HG03039 (cell line): ENCODE data around the gene TNFAIP8L1.
"Not testable (repeated sequence)": the region's sequence is repeated elsewhere in the genome, so short reads cannot be mapped to it uniquely, and the experiment has no call there.

Experiments used
- ATAC-seq: cut with Tn5 transposase; IDR thresholded peaks from one replicate; pipeline ENCODE4 v1.9.1; 2021; ENCODE audit warnings: mild to moderate bottlenecking, moderate library complexity; ENCODE audit not compliant: unreplicated experiment

Gene TNFAIP8L1

DNA sequence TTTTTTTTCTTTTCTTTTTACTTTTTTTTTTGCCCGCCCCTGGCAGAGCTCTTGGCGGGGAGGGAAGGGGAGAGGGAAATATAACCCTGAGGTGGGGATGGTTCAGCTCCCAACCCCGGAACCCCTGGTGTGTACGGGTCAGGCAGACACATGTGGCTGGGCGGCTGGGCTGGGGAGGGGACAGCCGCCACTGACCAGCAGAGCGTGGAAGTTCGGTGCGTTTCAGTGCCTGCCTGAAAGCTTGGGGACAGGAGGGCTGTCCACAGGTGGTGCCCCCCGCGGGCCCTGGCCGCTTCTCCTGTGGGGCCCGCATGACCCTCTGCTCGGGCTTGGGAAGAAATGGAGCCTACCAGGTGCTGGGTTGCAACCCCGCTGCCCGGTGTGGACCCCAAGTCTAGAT is 36.0 kb downstream of the TNFAIP8L1 start:
- ATAC-seq = no peak

DNA sequence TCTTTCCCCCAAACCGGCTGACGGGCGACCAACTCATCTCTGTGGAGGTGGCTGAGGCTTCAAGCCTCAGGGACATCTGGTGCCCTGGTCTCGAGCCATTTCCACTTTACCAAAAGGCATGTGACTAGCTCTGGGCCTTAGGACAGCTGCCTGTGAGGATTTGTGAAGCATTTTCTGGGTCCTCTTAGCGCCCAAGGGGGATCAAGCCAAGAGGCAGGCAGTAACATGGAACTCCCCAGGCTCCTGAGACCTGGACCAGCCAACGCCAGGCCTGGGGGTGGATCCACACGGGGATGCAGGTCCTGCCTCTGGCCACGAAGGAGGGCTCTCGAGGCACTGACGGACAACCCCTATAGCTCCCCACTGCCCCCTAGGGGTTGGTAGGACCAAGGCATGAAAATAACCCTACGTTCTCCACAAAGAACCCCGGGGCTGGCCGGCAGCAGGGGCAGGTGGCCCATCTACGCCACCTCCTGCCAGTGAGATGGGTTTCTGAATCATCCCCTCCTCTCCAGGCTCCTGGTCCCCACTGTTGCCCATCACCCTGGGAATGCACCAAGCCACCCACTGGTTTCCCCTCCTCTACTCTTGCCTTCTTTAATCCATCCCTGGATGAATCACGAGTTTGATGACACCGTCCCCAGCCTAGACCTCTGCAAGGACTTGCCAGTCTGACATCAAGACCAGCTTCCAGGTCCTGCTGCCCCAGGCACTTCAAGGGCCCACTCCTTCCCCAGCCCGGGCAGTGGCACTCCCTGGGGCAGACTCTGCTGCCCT is 37.8 kb downstream of the TNFAIP8L1 start:
- no peak for ATAC-seq

GRCh38 chr19:4678881-4679790 is 39.8 kb downstream of the TNFAIP8L1 start:
- ATAC-seq = no peak

DNA sequence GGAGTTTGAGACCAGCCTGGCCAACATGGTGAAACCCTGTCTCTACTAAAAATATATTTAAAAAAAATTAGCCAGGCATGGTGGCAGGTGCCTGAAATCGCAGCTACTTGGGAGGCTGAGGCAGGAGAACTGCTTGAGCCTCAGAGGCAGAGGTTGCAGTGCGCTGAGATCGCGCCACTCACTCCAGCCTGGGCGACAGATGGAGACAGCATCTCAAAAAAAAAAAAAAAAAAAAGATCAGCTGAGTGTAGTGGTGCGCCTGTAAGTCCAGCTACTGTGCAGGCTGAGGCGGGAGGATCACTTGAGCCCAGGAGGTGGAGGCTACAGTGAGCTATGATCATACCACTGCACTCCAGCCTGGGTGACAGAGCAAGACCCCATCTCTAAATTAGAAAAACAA is 40.7 kb downstream of the TNFAIP8L1 start:
- ATAC-seq = not testable (repeated sequence)

GRCh38 chr19:4682417-4683200 is 43.3 kb downstream of the TNFAIP8L1 start:
- no peak for ATAC-seq

- ATAC-seq = no peak
Observed at GRCh38 chr19:4684312-4685095, 45.2 kb downstream of the TNFAIP8L1 start.

DNA sequence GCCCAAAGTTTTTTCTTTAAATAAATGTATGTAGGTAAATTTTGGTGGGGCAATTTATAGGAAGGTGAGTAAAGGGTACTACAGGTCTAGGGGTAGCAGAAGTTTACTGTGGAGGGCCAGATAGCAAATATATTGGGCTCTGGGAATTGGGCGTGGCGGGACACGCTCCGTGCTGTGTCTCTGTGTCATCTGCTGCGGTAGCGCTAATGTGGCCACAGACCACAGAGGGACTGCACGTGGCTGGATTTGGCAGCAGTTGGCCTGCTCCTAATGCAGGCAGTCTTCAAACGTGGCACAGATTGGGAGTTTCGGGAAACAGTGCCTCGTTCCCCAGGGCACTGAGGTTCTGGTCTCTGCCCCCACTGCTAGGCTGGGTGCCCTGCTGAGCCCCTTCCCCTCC is 47.4 kb downstream of the TNFAIP8L1 start:
- no peak for ATAC-seq

DNA sequence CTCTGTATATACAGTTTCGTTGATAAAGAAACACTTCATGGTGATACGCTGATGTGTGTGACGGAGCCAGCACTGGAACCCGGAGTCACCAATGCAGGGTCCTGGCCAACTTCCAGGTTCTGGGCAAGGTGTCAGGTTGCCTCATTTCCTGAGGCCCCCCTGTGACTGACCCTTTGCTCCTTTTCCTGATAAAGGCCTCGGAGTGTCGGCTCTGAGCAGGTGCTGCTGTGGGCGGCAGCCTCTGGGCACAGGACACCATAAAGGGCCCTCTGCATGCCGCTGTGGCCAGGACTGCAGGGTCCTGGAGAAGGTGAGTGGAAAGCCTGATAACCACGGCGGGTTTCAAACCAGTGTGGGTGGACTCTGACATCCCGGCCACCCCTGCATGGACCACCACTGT is 48.1 kb downstream of the TNFAIP8L1 start:
- ATAC-seq = no peak

- no peak for ATAC-seq
Observed at GRCh38 chr19:4688587-4688986, 49.3 kb downstream of the TNFAIP8L1 start.

DNA sequence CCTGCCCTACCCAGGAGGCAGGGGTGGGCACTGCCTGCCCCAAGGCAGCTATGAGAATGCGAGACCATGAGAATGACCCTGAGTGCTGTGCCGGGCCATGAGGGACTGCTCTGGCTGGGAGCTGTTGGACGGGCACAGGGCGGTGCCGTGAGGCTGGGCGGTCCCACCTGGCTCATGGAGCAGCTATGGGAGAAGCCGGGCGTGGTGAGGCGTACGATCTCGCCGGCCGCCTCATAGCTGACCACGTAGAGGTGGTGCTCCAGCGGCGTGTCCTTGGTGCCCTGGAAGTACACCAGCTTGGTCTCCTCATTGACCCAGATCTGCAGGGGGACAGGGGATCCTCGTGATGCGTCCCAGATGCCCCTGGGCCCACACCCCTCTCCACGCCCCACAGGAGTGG is 50.1 kb downstream of the TNFAIP8L1 start:
- ATAC-seq = no peak

DNA sequence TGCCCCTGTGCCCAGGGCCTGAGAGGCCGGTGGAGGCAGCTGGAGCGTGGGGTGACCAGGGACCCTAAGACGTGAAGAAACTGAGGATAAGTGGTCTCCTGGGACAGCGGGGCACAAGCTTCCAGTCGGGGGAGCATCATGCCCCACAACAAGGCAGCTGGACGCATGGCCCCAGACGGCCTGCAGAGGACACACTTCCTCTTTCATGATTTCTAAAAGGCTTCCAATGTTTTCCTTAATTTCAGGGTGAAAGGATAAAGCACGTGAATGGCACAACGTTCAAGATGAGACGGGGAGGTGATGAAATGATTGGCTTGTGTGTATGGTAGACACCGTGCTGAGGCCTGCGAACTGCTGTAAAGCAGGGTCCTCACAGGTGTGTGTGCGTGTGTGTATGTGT is 51.0 kb downstream of the TNFAIP8L1 start:
- no peak for ATAC-seq

- ATAC-seq = no peak
Observed at GRCh38 chr19:4691373-4691772, 52.1 kb downstream of the TNFAIP8L1 start.

GRCh38 chr19:4692251-4693077 is 53.1 kb downstream of the TNFAIP8L1 start:
- ATAC-seq = no peak

DNA sequence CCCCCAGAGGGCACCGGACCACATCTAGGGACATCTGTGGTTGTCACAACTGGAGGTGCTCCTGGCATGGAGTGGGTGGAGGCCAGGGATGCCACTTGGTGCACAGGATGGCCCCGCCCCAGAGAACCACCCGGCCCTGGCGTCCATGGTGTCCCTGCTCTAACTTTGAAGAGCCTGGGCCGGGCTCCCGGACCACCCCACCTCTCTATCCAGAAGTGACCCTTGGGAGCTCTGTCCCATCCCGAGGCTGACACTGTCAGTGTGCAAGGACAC is 53.7 kb downstream of the TNFAIP8L1 start:
- ATAC-seq = no peak

DNA sequence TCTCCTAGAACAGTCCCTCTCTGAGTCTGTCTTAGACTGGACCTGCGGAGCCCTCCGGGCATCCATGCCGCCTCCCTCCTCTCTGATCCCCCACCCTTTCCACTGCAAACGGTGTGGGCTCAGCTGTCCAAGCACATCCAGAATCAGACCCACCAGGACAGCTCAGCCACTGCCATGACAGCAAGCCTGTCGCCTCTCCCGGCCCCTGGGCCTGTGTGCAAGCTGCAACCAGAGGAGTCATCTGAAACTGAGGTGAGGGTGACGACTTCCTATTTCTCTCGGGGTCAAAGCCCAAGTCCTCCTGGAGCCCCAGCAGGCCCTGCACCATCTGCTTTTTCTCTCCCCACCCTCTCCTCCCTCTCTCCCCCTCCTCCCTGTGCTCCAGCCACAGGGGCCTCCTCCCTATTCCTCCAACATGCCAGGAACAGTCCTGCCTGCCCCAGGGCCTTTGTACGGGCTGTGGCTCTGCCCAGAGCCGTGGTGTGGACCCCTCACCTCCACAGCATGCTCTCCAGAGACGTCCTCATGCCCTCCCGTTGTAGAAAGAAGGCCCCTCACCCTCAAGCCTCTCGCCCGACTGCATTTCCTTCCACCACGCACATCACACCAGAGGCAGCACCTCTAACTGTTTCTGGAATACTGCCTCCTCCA is 54.3 kb downstream of the TNFAIP8L1 start:
- no peak for ATAC-seq

DNA sequence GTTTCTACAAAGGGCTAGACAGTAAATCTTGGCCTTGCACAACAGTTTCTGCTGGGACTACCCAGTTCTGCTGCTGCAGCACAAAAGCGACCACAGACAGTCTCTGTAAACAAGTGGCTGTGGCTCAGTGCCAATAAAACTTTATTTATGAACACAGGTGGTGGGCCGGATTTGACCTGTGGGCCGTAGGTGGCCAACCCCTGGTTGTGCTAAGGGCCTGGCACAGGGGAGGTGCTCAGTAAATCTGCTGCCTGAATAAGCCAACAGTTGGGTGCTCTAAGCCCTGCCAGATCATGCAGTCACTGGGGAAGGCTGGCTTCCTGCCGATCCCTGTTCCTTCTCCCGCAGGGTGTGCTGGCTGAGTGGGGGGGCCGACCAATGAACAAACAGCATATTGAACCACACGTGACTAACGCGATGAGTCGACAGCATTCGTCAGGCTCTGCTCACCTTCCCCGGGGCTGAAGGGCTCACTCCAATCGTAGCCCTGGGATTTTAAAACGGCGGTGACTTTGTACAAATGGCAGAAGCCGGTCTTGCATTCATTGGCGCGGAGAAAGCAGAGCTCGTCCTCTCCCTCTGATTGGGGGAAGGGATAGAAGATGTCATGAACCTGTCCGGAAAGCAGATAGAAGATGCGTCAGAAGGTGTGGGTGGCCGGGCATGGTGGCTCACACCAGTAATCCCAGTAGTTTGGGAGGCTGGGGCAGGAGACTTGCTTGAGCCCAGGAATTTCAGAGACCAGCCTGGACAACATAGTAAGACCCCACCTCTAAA is 55.1 kb downstream of the TNFAIP8L1 start:
- no peak for ATAC-seq

- ATAC-seq = no peak
Observed at GRCh38 chr19:4695224-4695731, 56.0 kb downstream of the TNFAIP8L1 start.

DNA sequence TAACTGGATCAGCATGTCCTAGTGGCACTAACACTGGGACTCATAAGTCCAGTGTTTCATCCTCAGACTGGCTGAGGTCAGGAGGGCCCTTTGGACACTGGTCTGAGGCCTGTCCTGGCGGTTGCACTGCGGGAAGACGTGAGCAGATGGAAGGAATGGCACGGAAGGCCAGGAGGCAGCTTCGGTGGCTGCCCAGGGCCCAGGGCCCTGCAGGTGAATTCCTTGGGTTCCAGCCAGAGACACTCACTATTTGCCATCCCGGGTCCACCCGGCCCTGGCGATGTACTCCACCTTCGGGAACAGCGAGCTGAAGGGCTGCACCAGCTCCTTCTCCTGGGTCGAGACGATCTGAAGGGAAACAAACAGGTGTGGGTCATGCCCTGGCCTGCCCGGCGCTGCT is 58.0 kb downstream of the TNFAIP8L1 start:
- no peak for ATAC-seq
